Activated naive CD4-positive, alpha-beta T cell treated with anti-CD3 and anti-CD28 coated beads, Interleukin-2, amount 50 U/mL, for 24 hours (primary cell): ENCODE data around the gene AGT.
"Not testable (repeated sequence)": the region's sequence is repeated elsewhere in the genome, so short reads cannot be mapped to it uniquely, and the experiment has no call there.

Source experiments
- H3K27ac Mint-ChIP-seq: one replicate; pipeline ENCODE4 v1.8.0; 2021; ENCODE audit warnings: mild to moderate bottlenecking, mixed read lengths
- H3K27me3 Mint-ChIP-seq: one replicate; pipeline ENCODE4 v1.8.0; 2021; ENCODE audit warnings: mixed read lengths
- H3K36me3 Mint-ChIP-seq: one replicate; pipeline ENCODE4 v1.8.0; 2021; ENCODE audit warnings: mixed read lengths
- H3K4me1 Mint-ChIP-seq: one replicate; pipeline ENCODE4 v1.8.0; 2021; ENCODE audit warnings: mixed read lengths
- H3K4me3 Mint-ChIP-seq: one replicate; pipeline ENCODE4 v1.8.0; 2021; ENCODE audit warnings: mild to moderate bottlenecking, mixed read lengths
- H3K9me3 Mint-ChIP-seq: one replicate; pipeline ENCODE4 v1.8.0; 2021; ENCODE audit warnings: mixed read lengths

Gene AGT

DNA sequence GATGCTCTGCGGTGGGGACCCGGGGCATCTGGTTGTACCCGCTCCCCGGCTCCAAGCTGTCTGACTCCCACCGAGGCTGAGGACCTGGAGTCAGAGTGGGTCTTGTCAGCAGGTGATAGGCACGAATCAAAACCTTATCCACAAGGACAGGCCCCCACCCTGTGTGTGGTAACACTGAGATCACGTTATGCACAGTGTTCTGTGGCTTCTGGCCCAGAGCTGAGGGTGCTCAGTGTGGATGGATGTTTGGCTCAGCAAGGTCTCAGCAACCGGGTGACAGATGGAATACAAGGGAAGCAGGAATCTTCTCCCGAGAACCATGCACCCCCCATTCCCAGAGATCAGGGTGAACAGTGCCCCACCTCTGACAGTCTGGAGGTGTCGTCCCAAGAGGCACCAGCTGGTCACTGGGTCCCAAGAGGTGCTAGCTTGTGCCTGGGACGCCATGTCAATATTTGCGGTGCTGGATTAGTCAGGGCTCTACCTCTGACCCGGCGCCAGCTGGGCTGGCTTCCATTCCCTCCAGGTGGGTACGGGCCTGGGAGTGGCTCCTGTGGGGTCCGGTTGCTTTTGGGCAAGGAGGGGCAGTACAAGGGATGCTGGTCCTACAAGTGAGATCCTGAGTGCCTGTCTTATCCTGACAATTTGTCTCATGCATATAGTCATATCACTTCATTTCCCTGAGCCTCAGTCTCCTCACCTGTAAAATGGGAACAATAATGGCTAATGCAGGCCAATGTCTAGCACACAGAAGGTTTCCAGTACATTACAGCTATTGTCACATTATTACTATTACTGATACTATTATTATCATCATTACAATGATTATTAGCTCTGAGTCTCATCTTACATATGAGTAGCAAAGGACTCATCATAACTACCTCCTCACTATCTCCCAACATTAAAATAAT is 34.2 kb upstream of the AGT start:
- Mint-ChIP-seq H3K27ac (no peak overlapping the region), H3K36me3 (no peaks in the 10 kb centered on the region), H3K9me3 (no peaks in the 10 kb centered on the region), H3K27me3 (no peaks in the 10 kb centered on the region), H3K4me1 (no peaks in the 10 kb centered on the region), H3K4me3 (no peak overlapping the region)

DNA sequence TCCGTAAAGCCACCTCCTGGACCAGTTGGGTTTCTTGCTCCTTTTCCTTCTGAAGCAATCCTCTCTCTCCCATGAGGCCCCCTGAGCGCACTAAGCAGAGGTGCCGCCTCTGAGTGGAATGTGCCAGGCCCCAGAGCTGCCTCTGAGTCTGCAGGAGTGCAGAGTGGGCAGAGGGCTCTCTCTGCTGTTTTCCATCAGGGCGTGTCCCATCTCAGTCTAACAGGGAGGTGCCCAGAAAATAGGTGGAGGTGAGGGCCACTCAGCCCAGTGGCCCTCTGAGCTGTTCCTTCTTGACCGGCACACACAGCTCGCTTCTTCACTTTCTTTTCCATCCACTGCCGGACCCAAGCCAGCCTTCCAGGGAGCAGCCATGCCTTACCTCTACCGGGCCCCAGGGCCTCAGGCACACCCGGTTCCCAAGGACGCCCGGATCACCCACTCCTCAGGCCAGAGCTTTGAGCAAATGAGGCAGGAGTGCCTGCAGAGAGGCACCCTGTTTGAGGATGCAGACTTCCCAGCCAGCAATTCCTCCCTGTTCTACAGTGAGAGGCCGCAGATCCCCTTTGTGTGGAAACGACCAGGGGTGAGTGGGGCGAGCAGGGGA is 33.3 kb upstream of the AGT start, which contains the start of gene CAPN9:
TSS of gene CAPN9 (plus strand) at position 262 of the 604 bp plus-strand sequence. CDS start at position 371, 109 bp downstream.
- Mint-ChIP-seq H3K27ac (no peak within 1 kb of the TSS), H3K4me1 (no peaks in the 10 kb centered on the region), H3K36me3 (no peaks in the 10 kb centered on the region), H3K9me3 (no peaks in the 10 kb centered on the region), H3K4me3 (no peak within 1 kb of the TSS), H3K27me3 (no peaks in the 10 kb centered on the region)

GRCh38 chr1:230746617-230747016 is 32.7 kb upstream of the AGT start:
- Mint-ChIP-seq H3K4me1 (no peaks in the 10 kb centered on the region), H3K4me3 (no peak overlapping the region), H3K9me3 (no peaks in the 10 kb centered on the region), H3K36me3 (no peaks in the 10 kb centered on the region), H3K27me3 (no peaks in the 10 kb centered on the region), H3K27ac (no peak overlapping the region)

GRCh38 chr1:230745071-230745470 is 31.1 kb upstream of the AGT start:
- Mint-ChIP-seq H3K36me3 (no peaks in the 10 kb centered on the region), H3K27me3 (no peaks in the 10 kb centered on the region), H3K4me1 (no peaks in the 10 kb centered on the region)

GRCh38 chr1:230744382-230744781 is 30.5 kb upstream of the AGT start:
- no peak overlapping the region for H3K27ac Mint-ChIP-seq
- H3K36me3 Mint-ChIP-seq, result peaks cover 2% of the 10 kb centered on the region
- H3K4me1 Mint-ChIP-seq, result no peaks in the 10 kb centered on the region
- no peaks in the 10 kb centered on the region for H3K9me3 Mint-ChIP-seq
- no peak overlapping the region for H3K4me3 Mint-ChIP-seq
- peaks cover 1% of the 10 kb centered on the region for H3K27me3 Mint-ChIP-seq

More at GRCh38 chr1:230745071-230745470, 31.1 kb upstream of the AGT start:
- Mint-ChIP-seq H3K9me3 (no peaks in the 10 kb centered on the region), H3K4me3 (no peak overlapping the region), H3K27ac (no peak overlapping the region)

DNA sequence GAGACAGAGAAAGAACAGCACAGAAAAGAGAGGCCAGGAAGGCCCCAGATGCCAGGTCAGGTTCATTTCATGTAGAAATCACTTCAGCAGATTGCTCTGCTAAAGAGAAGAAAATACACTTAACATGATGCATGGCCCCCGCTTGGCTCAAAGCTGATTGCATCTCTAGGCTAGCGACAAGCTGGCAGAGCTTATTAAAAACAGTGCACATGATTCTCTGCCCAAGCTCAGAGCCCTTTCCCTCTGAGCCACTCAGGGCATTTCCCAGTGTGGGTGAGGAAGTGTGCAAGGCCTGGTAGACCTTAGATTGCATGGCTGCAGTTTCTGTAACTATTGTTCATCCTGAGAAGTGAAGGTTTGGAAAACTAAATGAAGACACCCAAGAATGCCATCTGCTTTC is 30.0 kb upstream of the AGT start:
- H3K9me3 Mint-ChIP-seq, result no peaks in the 10 kb centered on the region
- no peak overlapping the region for H3K4me3 Mint-ChIP-seq
- peaks cover 2% of the 10 kb centered on the region for H3K36me3 Mint-ChIP-seq
- H3K27me3 Mint-ChIP-seq, result peaks cover 1% of the 10 kb centered on the region
- H3K4me1 Mint-ChIP-seq, result no peaks in the 10 kb centered on the region
- no peak overlapping the region for H3K27ac Mint-ChIP-seq

DNA sequence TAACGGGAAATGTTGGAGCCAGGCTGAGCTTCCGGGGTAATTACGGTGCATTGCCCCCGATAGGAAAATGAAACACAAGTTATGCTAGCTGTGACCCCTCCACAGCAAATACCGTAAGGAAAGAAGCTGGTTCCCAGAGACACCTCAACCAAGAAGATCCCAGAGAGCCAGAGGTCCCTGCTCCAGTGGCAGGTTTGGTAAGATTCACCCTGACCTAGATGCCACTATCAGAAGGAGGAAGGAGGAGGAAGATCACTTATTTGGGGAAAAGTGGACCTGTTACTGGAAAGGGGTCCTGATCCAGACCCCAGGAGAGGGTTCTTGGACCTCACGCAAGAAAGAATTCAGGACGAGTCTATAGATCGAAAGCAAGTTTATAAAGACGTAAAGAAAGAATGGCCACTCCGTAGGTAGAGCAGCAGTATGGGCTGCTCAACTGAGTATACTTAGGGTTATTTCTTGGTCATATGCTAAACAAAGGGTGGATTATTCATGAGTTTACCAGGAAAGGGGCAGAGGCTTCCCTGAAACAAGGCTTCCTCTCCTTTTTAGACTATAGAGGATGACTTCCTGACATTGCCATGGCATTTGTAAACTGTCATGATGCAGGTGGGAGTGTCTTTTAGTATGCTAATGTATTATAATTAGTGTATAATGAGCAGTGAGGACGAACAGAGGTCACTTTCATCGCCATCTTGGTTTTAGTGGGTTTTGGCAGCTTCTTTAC is 25.8 kb upstream of the AGT start:
- Mint-ChIP-seq H3K36me3 (peaks cover 2% of the 10 kb centered on the region), H3K27ac (no peak overlapping the region), H3K27me3 (peaks cover 8% of the 10 kb centered on the region), H3K9me3 (no peaks in the 10 kb centered on the region), H3K4me3 (no peak overlapping the region), H3K4me1 (no peaks in the 10 kb centered on the region)

- Mint-ChIP-seq H3K27me3 (peaks cover 8% of the 10 kb centered on the region), H3K9me3 (no peaks in the 10 kb centered on the region), H3K36me3 (peaks cover 2% of the 10 kb centered on the region), H3K27ac (no peak overlapping the region), H3K4me3 (no peak overlapping the region), H3K4me1 (no peaks in the 10 kb centered on the region)
Observed at GRCh38 chr1:230737622-230738262, 23.8 kb upstream of the AGT start.

GRCh38 chr1:230735447-230735846 is 21.5 kb upstream of the AGT start:
- Mint-ChIP-seq H3K4me3 (no peak overlapping the region), H3K27me3 (peaks cover 13% of the 10 kb centered on the region), H3K4me1 (no peaks in the 10 kb centered on the region), H3K36me3 (peaks cover 2% of the 10 kb centered on the region), H3K27ac (no peak overlapping the region), H3K9me3 (no peaks in the 10 kb centered on the region)

DNA sequence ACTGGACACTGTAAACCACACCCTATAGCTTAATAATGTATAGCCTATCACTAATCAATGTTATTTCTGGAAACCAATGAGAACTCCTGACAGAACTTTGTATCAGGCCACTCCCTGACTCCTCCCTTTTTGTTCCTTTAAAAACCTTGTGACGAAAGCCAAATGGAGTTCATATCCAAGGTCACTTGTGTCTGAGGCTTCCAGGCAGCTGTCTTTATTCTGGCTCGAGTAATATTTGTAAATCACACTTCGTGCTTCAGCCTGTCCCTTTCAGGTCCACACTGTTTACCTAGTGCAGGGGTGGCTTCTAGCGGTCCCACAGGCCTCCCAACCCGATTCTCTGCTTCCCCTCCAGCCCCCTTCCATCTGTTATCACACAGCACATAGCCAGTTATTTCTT is 17.1 kb upstream of the AGT start:
- Mint-ChIP-seq H3K27me3 (peaks cover 13% of the 10 kb centered on the region), H3K9me3 (no peaks in the 10 kb centered on the region), H3K4me1 (no peaks in the 10 kb centered on the region), H3K27ac (no peak overlapping the region), H3K4me3 (no peak overlapping the region), H3K36me3 (no peaks in the 10 kb centered on the region)

- Mint-ChIP-seq H3K4me1 (no peaks in the 10 kb centered on the region), H3K9me3 (no peaks in the 10 kb centered on the region), H3K36me3 (no peaks in the 10 kb centered on the region), H3K4me3 (no peak overlapping the region), H3K27ac (no peak overlapping the region), H3K27me3 (peaks cover 9% of the 10 kb centered on the region)
Observed at GRCh38 chr1:230728710-230729392, 14.9 kb upstream of the AGT start.

DNA sequence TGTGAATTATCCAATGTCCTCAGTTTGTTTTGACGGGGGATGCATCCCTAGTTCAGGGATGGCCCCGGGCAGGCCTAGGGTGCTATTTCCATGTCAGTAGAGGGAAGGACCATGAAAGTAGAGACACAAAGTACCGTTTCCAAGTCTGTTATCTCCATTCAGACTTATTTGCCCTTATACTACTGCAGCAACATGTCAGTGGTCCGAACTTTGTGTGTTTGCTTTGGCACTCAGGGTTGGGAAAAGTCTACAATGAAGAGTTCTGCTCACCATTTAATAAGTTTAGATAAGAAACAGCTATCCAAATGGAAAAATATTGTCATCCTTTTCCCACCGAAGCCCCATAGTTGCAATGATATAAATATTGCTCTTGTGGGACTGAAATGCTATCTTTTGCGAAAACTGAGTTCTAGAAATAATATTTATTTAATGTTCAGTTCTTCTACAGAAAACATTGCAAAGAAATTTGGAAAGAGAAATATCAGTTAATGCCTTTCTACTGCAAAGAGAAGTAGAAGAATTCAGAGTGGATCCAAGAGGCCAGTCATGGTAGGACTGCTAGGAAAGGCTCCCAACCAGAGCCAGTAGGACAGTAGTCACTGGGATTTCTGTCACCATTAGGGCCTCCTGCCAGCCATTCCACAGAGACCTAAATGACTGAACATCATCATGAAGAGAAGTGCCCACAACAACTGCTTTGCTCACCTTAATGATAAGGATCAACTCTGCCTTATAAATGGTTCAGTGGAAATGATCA is 11.5 kb upstream of the AGT start:
- Mint-ChIP-seq H3K4me3 (no peak overlapping the region), H3K27me3 (peaks cover 6% of the 10 kb centered on the region), H3K9me3 (no peaks in the 10 kb centered on the region), H3K27ac (no peak overlapping the region), H3K4me1 (no peaks in the 10 kb centered on the region), H3K36me3 (peaks cover 3% of the 10 kb centered on the region)

GRCh38 chr1:230721849-230722522 is 8.1 kb upstream of the AGT start:
- not testable (repeated sequence) for H3K4me1 Mint-ChIP-seq, H3K27me3 Mint-ChIP-seq, H3K36me3 Mint-ChIP-seq, H3K9me3 Mint-ChIP-seq, H3K4me3 Mint-ChIP-seq, H3K27ac Mint-ChIP-seq

DNA sequence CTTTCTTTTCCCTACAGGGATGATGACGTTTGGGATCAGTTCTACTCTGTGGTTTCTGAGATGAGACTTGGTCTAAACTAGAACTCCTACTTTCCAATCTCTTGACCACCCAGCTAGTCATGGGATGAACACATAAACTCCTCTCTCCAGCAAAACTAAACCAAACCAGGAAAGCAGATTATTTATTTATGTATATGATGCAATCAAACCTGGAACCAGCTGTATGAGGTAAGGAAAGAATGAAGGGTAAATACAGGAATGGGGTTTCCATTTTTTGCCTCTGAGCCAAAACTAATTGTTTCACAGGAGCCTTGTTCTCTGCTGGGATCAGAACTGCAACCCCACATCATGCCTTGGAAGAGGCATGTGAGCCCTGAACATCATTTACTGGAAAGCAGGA is 3.3 kb upstream of the AGT start:
- no peak overlapping the region for H3K27ac Mint-ChIP-seq
- H3K9me3 Mint-ChIP-seq, result peaks cover 4% of the 10 kb centered on the region
- H3K4me1 Mint-ChIP-seq, result no peaks in the 10 kb centered on the region
- peaks cover 3% of the 10 kb centered on the region for H3K36me3 Mint-ChIP-seq
- H3K4me3 Mint-ChIP-seq, result no peak overlapping the region
- H3K27me3 Mint-ChIP-seq, result peaks cover 9% of the 10 kb centered on the region
